ENCODE results near the gene STK10. TPM values are rescaled to one million over a fixed set of nuclear protein-coding genes. Genes with fewer than 3 reads are reported as not detected.
A peak's percentile ranks its signal among the peaks of the same experiment; 100 is the strongest.

The STK10 gene
- total RNA-seq, 4 donors from 2014 or later, result 14.1 to 30.4 (median 19.4) TPM

- TF ChIP-seq POLR2AphosphoS5 (IDR thresholded peaks at IDR 0.05) (no peak), POLR2A (IDR thresholded peaks at IDR 0.05) (no peak), EP300 (IDR thresholded peaks at IDR 0.05) (no peak)
- TF ChIP-seq, protein P1, sequence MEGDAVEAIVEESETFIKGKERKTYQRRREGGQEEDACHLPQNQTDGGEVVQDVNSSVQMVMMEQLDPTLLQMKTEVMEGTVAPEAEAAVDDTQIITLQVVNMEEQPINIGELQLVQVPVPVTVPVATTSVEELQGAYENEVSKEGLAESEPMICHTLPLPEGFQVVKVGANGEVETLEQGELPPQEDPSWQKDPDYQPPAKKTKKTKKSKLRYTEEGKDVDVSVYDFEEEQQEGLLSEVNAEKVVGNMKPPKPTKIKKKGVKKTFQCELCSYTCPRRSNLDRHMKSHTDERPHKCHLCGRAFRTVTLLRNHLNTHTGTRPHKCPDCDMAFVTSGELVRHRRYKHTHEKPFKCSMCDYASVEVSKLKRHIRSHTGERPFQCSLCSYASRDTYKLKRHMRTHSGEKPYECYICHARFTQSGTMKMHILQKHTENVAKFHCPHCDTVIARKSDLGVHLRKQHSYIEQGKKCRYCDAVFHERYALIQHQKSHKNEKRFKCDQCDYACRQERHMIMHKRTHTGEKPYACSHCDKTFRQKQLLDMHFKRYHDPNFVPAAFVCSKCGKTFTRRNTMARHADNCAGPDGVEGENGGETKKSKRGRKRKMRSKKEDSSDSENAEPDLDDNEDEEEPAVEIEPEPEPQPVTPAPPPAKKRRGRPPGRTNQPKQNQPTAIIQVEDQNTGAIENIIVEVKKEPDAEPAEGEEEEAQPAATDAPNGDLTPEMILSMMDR (IDR thresholded peaks at IDR 0.05), result peak in 1 of 4 experiments; percentile 42
- Histone ChIP-seq H3K36me3 (peaks cover 0 to 23% of the 10 kb centered on the region in 2 donors), H3K27me3 (no peaks in the 10 kb centered on the region), H3K27ac (peak overlapping the region in 3 of 4 donors; percentile 36 to 64 (median 48)), H3K9me3 (no peaks in the 10 kb centered on the region), H3K4me3 (peak overlapping the region in 1 of 2 donors; percentile 40), H3K4me1 (peaks cover 0 to 63% (median 41%) of the 10 kb centered on the region in 3 donors)
- ATAC-seq, result no peak
- 0 to 37% methylated on average over 5 to 10 of the region's 13 CpGs for WGBS, 2 donors (ENCODE audit: low coverage in 1 of 2)
Measured at GRCh38 chr5:172107571-172107970, 80.5 kb downstream of the STK10 start.

DNA sequence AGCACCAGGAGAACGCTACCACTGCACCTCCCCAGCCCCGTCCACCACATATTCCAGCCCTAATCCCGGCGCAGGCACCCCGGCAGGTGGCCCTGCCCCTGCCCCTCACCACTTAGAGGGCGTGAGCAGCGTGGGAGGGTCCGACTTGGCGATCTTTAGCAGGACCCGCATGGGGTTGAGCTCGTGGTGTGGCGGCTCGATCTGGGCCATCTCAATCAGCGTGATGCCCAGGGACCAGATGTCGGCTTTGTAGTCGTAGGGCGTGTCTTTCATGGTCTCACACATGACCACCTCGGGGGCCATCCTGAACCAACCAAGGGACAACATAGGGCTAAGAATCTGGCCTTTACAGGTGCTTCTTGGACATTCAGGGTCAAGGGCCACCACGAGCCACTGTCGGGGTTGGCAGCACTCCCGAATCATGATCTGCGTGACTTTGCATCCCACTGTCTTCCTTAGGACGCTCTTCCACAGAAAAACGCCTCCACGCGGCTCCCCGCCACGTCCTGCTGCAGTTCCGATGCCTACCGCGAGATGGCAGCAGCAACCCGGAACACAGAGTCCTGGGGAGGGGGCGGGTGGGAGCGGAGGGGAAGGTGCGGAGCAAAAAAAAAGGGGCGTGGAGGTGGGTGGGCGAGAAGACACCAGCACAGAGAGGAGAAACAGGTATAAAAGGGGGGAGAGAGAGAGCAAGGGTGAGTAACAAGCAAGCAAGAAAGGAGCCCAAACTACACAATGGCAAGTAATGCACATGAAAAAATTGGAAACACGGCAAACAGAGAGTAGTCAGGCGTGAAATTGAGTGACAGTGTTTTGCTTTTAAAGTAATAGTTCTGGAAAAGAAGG lies 81.3 kb downstream of the STK10 start:
- ATAC-seq, result no peak
- peaks cover 0 to 29% of the 10 kb centered on the region in 2 donors for H3K36me3 ChIP-seq
- TF ChIP-seq POLR2A (IDR thresholded peaks at IDR 0.05) (no peak), EP300 (IDR thresholded peaks at IDR 0.05) (no peak)
- TF ChIP-seq, protein P1 (IDR thresholded peaks at IDR 0.05), result peak; percentile 35 to 100 (median 80)
- H3K27me3 ChIP-seq, result no peaks in the 10 kb centered on the region
- H3K4me3 ChIP-seq, result peak overlapping the region; percentile 4 to 40
- H3K9me3 ChIP-seq, result no peaks in the 10 kb centered on the region
- WGBS, 2 donors (ENCODE audit: low coverage in 1 of 2), result 2 to 5% methylated on average over 4 to 9 of the region's 39 CpGs
- peaks cover 0 to 65% (median 45%) of the 10 kb centered on the region in 3 donors for H3K4me1 ChIP-seq
- H3K27ac ChIP-seq, result peak overlapping the region in 3 of 4 donors; percentile 36 to 64 (median 48)

DNA sequence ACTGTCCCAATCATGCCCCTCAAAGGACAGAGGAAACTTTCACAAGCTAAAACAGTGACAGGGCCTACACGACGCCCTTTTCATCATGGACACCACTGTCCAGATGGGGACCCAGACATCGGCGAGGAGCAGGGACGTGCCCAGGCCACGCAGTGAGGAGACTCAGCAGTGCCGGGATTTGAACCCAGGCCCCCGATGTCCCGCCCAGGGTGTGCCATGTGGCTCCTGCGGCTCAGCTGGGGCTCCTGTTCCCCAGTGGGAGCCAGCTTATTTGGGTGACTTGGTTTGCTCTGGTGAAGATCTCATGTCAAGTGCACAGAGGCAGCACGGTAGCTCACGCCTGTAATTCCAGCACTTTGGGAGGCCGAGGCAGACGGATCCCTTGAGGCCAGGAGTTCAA lies 82.2 kb downstream of the STK10 start:
- no peaks in the 10 kb centered on the region for H3K9me3 ChIP-seq
- TF ChIP-seq EP300 (IDR thresholded peaks at IDR 0.05), result no peak
- TF ChIP-seq, protein P1 (IDR thresholded peaks at IDR 0.05), result no peak
- no peak for TF ChIP-seq POLR2AphosphoS5 (IDR thresholded peaks at IDR 0.05)
- no peak for TF ChIP-seq POLR2A (IDR thresholded peaks at IDR 0.05)
- no peak overlapping the region for H3K4me3 ChIP-seq
- H3K27me3 ChIP-seq, result no peaks in the 10 kb centered on the region
- H3K36me3 ChIP-seq, result peaks cover 0 to 34% of the 10 kb centered on the region in 2 donors
- no CpG with 5 or more reads among the region's 14 CpGs for WGBS, 2 donors (ENCODE audit: low coverage in 1 of 2)
- H3K4me1 ChIP-seq, result peaks cover 0 to 63% (median 39%) of the 10 kb centered on the region in 3 donors
- peak overlapping the region in 1 of 4 donors; percentile 85 for H3K27ac ChIP-seq
- no peak for ATAC-seq

DNA sequence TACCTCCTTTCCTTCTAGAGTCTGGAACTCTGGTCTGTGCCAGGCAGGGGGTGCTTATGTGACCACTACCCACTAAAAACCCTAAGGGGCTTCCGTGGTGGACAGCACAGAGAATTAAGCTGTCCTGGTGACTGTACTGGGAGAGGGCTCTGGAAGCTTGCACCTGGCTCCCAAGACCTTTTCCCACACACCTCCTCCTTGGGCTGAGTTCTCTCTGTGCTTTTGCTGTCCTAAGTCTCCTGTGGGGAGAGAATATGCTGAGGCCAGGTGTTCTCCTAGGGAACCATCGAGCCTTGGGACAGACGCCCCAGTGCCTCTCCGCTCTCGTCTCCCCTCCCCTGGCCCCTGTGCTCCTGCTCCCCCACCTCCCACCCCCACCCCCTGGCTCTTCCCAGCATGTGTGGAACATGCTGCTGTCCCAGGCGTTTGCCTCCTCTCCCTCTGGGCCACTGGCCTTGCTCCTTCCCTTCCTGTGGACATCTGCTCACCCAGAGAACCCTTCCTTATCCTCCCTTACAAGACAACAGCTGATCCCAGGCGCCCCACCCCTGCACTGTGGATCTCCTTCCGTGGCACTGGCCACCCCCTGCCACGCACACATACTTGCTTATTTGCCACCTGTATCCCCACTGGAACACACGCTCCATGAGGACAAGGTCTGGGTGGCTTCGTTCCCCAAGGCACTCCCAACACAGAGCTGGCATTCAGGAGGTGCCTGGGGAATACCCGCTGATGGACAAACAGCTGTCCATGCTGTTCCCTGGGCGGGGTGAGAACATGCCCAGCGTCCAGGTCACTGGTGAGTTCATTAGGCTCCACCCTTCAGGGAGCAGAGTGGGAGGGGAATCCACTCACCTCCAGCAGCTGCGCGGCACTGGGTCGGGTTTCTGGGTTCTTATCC lies 83.0 kb downstream of the STK10 start:
- no peak overlapping the region for H3K4me3 ChIP-seq
- H3K27me3 ChIP-seq, result no peaks in the 10 kb centered on the region
- H3K36me3 ChIP-seq, result peaks cover 0 to 34% of the 10 kb centered on the region in 2 donors
- H3K9me3 ChIP-seq, result no peaks in the 10 kb centered on the region
- TF ChIP-seq POLR2A (IDR thresholded peaks at IDR 0.05), result no peak
- TF ChIP-seq, protein P1 (IDR thresholded peaks at IDR 0.05), result no peak
- no peak for TF ChIP-seq POLR2AphosphoS5 (IDR thresholded peaks at IDR 0.05)
- no peak for TF ChIP-seq EP300 (IDR thresholded peaks at IDR 0.05)
- peaks cover 0 to 55% (median 36%) of the 10 kb centered on the region in 3 donors for H3K4me1 ChIP-seq
- WGBS, 2 donors (ENCODE audit: low coverage in 1 of 2), result 83 to 100% methylated on average over 2 to 4 of the region's 17 CpGs
- peak overlapping the region in 2 of 4 donors; percentile 85 to 86 for H3K27ac ChIP-seq
- no peak for ATAC-seq
